GM19193 (cell line): ENCODE results near the gene LSP1.

Experiments used
- POLR2A ChIP-seq: IDR thresholded peaks from 4 replicates; pipeline ENCODE4 v1.6.1; 2011; ENCODE audit not compliant: insufficient read depth, insufficient read length; ENCODE audit errors: extremely low read depth

Gene LSP1

GRCh38 chr11:1916132-1916985, 63.5 kb downstream of the LSP1 start:
- TF ChIP-seq POLR2A, result peak; percentile 32

DNA sequence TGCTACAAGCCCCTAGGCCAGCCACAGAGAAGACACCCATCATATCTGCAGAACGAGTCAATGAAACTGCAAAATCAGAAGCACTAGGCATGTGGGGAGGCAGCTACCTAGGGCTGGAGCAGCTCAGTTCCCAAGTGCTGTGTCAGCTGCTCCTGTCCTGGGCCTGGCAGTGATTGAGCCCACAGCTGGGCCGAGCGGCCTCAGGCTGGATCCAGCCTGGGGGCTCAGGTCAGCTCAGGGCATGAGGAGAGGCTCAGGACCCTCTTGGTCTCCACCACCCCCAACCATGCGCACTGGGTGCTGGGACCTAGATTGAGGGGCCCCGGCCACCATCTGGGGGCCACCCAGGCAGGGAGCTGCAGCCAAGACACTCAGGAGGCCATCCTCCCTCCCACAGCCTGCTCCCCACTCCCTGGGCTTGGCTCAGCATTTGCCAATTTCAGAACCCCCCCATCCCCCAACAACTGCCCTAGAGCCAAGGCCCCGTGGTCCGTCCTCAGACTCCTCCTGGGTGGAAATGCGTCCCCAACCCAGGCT, 64.2 kb downstream of the LSP1 start:
- no peak for TF ChIP-seq POLR2A

- no peak for TF ChIP-seq POLR2A
These were observed 64.9 kb downstream of the LSP1 start for GRCh38 chr11:1917523-1918435.

- no peak for TF ChIP-seq POLR2A
These were observed 65.8 kb downstream of the LSP1 start for GRCh38 chr11:1918436-1919315.

GRCh38 chr11:1919391-1920127, 66.7 kb downstream of the LSP1 start, which contains the start of gene TNNT3:
Gene TNNT3 (plus strand): TSS chr11:1919703. CDS start chr11:1922875, 3,172 bp downstream.
- no peak for TF ChIP-seq POLR2A

GRCh38 chr11:1920128-1920908, 67.4 kb downstream of the LSP1 start:
- no peak for TF ChIP-seq POLR2A

- no peak for TF ChIP-seq POLR2A
These were observed 68.2 kb downstream of the LSP1 start for GRCh38 chr11:1920909-1921573.

DNA sequence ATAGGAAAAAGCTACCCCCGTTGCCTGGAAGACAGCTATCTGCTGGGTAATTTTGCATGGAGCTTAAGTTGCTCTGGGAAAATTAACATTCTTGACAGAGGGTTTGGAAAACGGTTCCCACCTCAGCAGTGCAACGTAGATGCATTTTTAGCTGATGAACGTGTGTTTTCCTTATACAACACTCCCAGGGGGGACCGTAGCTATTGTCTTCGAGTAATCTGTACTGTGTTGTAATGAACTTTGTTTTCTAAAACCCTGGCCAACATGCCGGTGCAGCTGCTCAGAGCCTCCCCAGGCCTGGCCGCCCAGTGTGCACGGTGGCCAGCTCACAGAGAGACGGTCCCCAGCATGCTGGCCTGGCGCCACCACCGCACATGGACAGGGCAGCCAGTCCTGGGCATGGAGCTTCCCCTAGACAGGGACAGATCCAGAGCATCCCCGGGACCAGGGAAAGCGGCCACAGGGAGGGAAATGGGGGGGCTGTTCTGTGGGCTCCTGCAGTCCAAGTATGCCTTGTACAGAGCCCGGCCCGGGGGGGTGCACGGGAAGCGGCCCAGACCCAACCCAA, 68.8 kb downstream of the LSP1 start:
- TF ChIP-seq POLR2A, result no peak

GRCh38 chr11:1922481-1923081, 69.7 kb downstream of the LSP1 start:
- no peak for TF ChIP-seq POLR2A

GRCh38 chr11:1923201-1923956, 70.5 kb downstream of the LSP1 start:
- no peak for TF ChIP-seq POLR2A

GRCh38 chr11:1924181-1924580, 71.3 kb downstream of the LSP1 start:
- no peak for TF ChIP-seq POLR2A
